Bronchial epithelial cell (primary cell): ENCODE measurements around the gene ANP32B. TPM values are rescaled to one million over a fixed set of nuclear protein-coding genes. Genes with fewer than 3 reads are reported as not detected.

Experiments
- DNase-seq: peaks from one replicate; pipeline ENCODE4 v3.0.0-alpha.2; 2010; ENCODE audit warnings: low read depth
- FAIRE-seq: peaks from 2 replicates; lab custom pipeline; 2011; peaks lifted over from hg19 to GRCh38; lab: Jason Lieb, UNC
- H3K27me3 ChIP-seq: 2 replicates; pipeline ENCODE4 v1.5.1; 2011; ENCODE audit warnings: low read length; ENCODE audit not compliant: control insufficient read depth, insufficient read depth
- H3K36me3 ChIP-seq: 2 replicates; pipeline ENCODE4 v1.5.1; 2011; ENCODE audit warnings: low read length; ENCODE audit not compliant: control insufficient read depth, insufficient read depth
- H3K4me3 ChIP-seq: 2 replicates; pipeline ENCODE4 v1.5.1; 2011; ENCODE audit warnings: mild to moderate bottlenecking, low read depth, low read length, control low read depth
- total RNA-seq: library from RNA; depleted of rRNA; stranded (reverse); fragments of >200 nt; gene quantifications from 2 replicates; pipeline ENCODE4 v1.2.1, GENCODE V29; 2014
- TF ChIP-seq, protein P1 (sequence below): IDR thresholded peaks from 2 replicates; pipeline ENCODE4 v1.5.1; 2011; ENCODE audit warnings: mild to moderate bottlenecking, moderate library complexity, low read length, control low read depth, inconsistent platforms; ENCODE audit not compliant: insufficient read depth, severe bottlenecking

The ANP32B gene
- total RNA-seq, 1 donor from 2014 or later: 7.1 TPM

DNA sequence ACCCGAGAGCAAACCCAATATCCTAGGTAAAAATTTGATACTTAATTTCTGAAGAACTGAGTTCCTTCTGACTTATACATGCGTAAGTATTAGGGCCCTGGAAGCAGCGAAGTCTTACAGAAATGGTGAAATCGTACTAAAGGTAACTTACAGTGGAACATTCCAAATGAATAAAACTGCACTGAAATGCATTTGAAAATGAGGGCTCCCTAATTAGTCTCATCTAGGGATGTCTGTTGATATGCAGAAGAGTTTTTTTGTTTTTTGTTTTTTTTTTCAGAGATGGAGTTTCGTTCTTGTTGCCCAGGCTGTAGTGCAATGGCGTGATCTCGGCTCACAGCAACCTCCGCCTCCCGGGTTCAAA is 63.0 kb downstream of the ANP32B start:
- Histone ChIP-seq H3K27me3 (no peaks in the 10 kb centered on the region), H3K36me3 (no peaks in the 10 kb centered on the region), H3K4me3 (no peak overlapping the region)
- no peak for FAIRE-seq
- DNase-seq: no peak
- TF ChIP-seq, protein P1, sequence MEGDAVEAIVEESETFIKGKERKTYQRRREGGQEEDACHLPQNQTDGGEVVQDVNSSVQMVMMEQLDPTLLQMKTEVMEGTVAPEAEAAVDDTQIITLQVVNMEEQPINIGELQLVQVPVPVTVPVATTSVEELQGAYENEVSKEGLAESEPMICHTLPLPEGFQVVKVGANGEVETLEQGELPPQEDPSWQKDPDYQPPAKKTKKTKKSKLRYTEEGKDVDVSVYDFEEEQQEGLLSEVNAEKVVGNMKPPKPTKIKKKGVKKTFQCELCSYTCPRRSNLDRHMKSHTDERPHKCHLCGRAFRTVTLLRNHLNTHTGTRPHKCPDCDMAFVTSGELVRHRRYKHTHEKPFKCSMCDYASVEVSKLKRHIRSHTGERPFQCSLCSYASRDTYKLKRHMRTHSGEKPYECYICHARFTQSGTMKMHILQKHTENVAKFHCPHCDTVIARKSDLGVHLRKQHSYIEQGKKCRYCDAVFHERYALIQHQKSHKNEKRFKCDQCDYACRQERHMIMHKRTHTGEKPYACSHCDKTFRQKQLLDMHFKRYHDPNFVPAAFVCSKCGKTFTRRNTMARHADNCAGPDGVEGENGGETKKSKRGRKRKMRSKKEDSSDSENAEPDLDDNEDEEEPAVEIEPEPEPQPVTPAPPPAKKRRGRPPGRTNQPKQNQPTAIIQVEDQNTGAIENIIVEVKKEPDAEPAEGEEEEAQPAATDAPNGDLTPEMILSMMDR: no peak

DNA sequence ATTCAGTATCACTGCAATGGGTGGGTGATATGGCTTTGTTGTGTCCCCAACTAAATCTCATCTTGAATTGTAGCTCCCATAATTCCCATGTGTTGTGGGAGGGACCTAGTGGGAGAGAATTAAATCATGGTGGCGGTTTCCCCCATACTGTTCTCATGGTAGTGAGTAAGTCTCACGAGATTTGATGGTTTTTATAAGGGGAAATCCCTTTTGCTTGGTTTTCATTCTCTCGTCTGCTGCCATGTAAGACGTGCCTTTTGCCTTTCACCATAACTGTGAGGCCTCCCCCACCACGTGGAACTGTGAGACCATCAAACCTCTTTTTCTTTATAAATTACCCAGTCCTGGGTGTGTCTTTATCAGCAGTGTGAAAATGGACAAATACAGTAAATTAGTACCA is 63.9 kb downstream of the ANP32B start:
- DNase-seq (no peak), FAIRE-seq (no peak)
- Histone ChIP-seq H3K4me3 (no peak overlapping the region), H3K27me3 (no peaks in the 10 kb centered on the region), H3K36me3 (no peaks in the 10 kb centered on the region)
- TF ChIP-seq, protein P1: no peak

DNA sequence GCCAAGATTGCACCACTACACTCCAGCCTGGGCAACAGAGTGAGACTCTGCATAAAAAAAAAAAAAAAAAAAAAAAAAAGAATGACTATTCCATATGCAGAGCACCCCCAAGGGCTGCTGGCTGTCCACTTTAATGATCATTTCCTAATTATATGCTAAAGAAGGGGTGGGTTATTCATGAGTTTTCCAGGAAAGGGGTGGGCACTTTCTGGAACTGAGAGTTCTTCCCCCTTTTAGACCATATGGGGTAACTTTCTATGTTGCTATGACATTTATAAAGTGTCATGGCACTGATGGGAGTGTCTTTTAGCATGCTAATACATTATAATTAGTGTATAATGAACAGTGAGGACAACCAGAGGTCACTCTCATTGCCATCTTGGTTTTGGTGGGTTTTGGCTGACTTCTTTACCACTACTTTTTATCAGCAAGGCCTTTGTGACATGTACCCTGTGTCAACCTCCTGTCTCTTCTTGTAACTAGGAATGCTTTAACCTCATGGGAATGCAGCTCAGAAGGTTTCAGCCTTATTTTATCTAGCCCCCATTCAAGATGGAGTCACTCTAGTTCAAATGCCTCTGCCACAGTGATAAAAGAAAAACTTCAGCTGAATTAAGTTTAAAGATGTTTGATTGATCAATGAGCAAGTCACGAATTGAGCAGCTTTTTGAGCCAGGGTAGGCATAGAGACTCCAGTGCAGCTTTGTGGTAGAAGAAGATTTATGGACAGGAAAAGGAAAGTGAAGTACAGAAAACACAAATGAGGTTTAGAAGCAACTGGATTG is 66.3 kb downstream of the ANP32B start:
- FAIRE-seq (no peak), DNase-seq (no peak)
- H3K4me3 ChIP-seq: no peak overlapping the region
- TF ChIP-seq, protein P1: no peak
- no peaks in the 10 kb centered on the region for H3K36me3 ChIP-seq
- H3K27me3 ChIP-seq: no peaks in the 10 kb centered on the region

DNA sequence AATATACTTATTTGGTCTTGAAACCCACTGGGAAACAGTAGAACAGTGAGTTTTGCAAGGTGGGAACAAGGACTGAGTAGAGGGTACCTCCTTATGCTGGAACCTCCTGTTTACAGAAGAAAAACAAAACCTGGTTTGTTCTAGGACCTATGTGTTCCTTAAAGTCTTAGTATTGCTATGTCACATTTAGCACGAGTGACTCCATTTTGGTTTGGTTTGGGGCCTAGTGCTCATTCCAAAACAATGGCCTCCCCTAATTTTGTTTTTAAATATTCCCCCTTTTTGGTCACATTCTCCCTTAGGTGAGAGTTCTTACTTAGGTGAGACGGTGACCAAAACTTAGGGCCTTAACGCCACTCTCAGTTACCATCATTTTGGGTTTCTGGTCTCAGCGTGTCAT is 67.2 kb downstream of the ANP32B start:
- DNase-seq: no peak
- no peak for FAIRE-seq
- Histone ChIP-seq H3K36me3 (no peaks in the 10 kb centered on the region), H3K4me3 (no peak overlapping the region), H3K27me3 (no peaks in the 10 kb centered on the region)
- TF ChIP-seq, protein P1: no peak

DNA sequence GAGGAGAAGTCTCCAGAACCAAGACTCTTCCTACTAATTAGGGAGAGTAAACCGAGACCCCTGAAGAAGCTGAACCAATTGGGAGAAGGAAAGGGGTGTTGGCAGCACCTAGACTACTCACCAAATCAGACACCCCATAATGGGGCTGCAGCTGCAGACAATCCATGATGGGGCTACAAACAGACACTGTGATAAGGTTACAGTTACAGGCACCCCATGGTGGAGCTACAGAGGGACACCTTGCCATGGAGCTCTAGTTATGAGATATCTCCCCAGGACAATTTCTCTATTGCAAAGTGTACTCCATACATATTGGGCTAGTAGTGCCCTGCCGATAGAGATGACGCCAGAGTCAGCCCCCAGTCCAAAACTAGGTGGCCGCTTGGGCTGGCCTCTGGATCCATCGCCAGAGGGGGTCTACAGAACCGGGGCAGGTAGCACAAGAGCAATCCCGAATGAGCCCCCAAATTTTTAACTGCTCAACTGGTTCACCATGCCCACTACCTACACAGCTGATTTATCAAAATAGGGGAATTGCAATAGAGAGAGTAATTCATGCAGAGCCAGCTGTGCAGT is 71.3 kb downstream of the ANP32B start:
- DNase-seq: no peak

More for the DNA sequence above, 71.3 kb downstream of the ANP32B start:
- no peak for FAIRE-seq
- Histone ChIP-seq H3K36me3 (no peaks in the 10 kb centered on the region), H3K27me3 (no peaks in the 10 kb centered on the region), H3K4me3 (no peak overlapping the region)
- TF ChIP-seq, protein P1: no peak
